DMS79 treated with DMSO at 0.1 percent for 48 hours (cell line): Measurements from ENCODE around the gene TPRX2.
"Not testable (repeated sequence)": the region's sequence is repeated elsewhere in the genome, so short reads cannot be mapped to it uniquely, and the experiment has no call there.

Experiments
- DNase-seq: peaks from one replicate; lab custom pipeline; 2025; lab: John Stamatoyannopoulos, UW

Gene TPRX2

DNA sequence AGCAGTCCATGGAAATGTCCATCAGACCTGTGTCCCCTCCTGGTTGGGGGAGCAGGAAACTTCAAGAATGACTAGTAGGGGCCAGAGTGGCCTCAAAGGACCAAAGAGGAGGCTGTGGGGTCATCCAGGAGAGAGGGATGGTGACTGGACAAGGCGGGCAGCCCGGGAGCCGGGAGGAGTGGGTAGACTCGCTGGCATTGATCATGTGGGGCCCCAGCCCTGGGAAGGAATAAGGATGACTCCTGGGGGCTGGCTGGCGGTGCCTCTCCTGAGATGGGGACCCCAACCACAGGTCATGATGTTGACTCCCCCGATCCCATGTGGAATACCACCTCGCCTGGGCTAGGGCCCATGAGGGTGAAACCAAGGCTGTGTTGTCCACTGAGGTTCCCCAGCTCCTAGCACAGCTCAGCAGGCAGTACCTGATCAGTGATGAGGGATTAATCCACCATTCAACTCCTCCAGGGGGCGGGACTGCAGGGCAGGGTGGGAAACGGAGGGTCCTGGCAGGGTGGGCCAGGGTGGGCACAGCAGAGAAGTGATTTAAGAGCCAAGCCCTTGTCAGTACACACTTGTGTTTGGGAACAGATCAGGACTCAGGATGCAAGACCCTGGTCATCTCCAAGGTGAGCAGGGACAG lies at the start of gene TPRX2:
TSS of gene TPRX2 (plus strand) at position 590 of the 640 bp plus-strand sequence. CDS start at position 602, 12 bp downstream.
- DNase-seq: not testable (repeated sequence)

- DNase-seq: peak; percentile 26
These were observed 45.6 kb upstream of the TPRX2 start for GRCh38 chr19:47813304-47813994.

DNA sequence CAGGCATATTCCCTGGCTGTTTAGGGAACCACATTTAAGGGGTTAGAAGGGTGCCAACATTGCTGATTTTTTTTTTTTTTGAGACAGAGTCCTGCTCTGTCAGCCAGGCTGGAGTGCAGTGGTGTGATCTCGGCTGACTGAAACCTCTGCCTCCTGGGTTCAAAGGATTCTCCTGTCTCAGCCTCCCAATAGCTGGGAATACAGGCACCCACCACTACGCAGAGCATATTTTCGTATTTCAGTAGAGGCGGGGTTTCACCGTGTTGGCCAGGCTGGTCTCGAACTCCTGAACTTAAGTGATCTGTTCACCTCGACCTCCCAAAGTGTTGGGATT lies 45.1 kb upstream of the TPRX2 start:
- DNase-seq: no peak

DNA sequence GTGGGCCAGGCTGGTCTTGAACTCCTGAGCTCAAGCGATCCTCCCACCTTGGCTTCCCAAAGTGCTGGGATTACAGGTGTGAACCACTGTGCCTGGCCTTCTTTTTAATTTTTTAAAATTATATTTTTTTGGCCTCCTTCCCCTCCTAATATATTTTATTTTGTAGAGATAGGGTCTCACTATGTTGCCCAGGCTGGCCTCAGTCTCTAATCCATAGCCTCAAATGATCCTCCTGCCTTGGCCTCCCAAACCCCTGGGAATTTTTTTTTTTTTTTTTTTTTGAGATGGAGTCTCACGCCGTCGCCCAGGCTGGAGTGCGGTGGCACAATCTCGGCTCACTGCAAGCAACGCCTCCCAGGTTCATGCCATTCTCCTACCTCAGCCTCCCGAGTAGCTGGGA lies 42.8 kb upstream of the TPRX2 start:
- not testable (repeated sequence) for DNase-seq

DNA sequence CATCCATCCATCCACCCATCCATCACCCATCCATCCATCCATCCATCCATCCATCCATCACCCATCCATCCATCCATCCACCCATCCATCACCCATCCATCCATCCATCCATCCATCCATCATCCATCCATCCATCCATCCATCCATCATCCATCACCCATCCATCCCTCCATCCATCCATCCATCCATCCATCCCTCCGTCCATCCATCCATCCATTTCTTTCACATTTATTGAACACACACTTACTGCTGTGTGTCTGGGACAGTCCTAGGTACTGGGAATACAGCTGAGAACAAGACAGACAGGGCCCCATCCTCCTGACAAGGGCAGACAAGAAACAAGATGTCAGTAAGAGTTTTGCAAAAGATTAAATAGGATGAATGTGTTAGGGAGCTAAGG lies 40.8 kb upstream of the TPRX2 start:
- not testable (repeated sequence) for DNase-seq

- no peak for DNase-seq
These were observed 39.2 kb upstream of the TPRX2 start for GRCh38 chr19:47819858-47820257.

- DNase-seq: no peak
These were observed 38.6 kb upstream of the TPRX2 start for GRCh38 chr19:47820410-47820809.

GRCh38 chr19:47821460-47822020 lies 37.5 kb upstream of the TPRX2 start, which contains the start of gene CRX:
TSS of gene CRX (plus strand) at chr19:47821937. CDS start at chr19:47834444, 12,507 bp downstream.
- DNase-seq: no peak

DNA sequence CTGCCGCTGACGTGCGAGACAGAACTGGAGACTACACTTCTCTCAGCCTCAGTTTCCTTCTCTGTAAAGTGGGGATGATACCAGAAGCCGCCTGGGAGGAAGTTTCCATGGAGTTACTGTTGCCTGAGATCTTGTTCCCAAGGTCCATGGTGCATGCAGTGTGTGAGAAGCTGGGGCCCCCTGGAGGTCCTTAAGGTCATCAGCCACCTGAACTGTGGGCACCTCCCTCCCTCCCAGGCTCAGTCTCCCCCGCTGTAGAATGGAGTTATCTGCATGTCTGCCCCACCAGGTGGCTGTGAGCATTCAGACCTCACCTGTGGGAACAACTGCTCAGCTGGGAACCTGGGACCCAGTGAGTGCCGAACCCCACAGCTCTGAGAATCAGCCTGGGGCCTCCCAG lies 34.6 kb upstream of the TPRX2 start:
- DNase-seq: no peak

DNA sequence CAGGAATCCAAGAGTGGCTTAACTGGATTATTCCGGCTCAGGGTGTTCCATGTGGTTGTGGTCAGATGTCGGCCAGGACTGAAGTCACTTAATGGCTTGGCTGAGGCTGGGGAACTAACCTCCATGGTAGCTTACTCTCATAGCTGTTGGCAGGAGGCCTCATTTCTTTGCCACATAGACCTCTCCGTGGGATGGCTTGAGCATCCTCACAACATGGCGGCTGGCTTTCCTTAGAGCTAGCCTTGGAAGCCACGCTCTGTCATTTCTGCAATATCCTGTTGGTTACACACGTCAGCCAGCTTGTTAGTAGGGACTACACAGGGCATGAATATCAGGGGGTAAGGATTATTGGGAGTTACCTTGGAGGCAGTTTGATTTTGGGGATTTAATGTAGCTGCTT lies 32.2 kb upstream of the TPRX2 start:
- no peak for DNase-seq

DNA sequence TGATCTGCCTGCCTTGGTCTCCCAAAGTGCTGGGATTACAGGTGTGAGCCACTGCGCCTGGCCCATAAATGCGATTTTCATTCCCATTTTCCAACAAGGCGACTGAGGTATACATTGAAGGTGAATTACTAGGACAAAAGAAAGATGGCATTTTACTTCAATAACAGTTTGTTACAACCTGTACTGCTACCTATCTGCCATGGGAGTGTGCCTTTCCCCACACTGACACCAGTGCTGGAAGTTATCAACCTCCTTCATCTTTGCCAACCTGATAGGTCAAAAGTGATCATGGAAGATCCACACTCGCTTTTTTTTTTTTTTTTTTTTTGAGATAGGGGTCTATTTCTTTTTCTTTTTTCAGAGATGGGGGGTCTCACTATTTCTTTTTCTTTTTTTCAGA lies 26.3 kb upstream of the TPRX2 start:
- DNase-seq: no peak

- no peak for DNase-seq
These were observed 23.0 kb upstream of the TPRX2 start for GRCh38 chr19:47836038-47836437.

- no peak for DNase-seq
These were observed 19.6 kb upstream of the TPRX2 start for GRCh38 chr19:47839411-47839810.

GRCh38 chr19:47839913-47840312 lies 19.1 kb upstream of the TPRX2 start:
- DNase-seq: no peak

- no peak for DNase-seq
These were observed 16.1 kb upstream of the TPRX2 start for GRCh38 chr19:47842941-47843340.

- no peak for DNase-seq
These were observed 10.6 kb upstream of the TPRX2 start for GRCh38 chr19:47848425-47848822.

DNA sequence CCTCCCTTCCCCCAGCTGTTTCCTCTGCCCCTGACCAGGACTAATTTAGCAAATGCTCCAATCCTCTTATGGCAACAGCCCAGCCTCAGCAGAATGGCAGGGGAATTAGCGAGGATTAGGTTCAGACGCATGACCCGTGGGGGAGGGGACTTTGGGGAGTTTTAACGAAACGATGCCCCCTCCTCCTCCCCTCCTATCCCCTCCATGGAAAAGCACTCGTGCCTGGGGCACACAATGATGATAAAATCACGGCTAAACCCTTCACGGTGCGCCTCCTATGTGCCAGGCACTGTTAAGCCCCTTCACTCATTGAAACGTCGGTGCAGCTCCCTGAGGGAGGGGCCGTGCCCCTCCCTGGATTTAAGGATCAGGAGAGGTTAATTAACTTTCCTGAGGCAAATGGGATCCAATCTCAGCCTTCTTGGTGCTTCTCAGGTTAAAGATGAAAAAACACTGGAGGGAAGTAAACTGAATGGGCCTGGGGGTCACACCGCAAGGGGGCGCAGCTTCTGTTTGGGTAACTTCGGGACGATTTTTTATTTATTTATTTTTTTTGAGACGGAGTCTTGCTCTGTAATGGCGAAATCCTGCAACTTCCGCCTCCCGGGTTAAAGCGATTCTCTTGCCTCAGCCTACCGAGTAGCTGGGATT lies 10.1 kb upstream of the TPRX2 start:
- DNase-seq: no peak

- no peak for DNase-seq
These were observed 6.0 kb upstream of the TPRX2 start for GRCh38 chr19:47853003-47853402.

GRCh38 chr19:47854459-47854858 lies 4.6 kb upstream of the TPRX2 start:
- no peak for DNase-seq

GRCh38 chr19:47858231-47858630 lies 804 bp upstream of the TPRX2 start:
- DNase-seq: not testable (repeated sequence)

GRCh38 chr19:47859838-47860237 lies 803 bp downstream of the TPRX2 start:
- not testable (repeated sequence) for DNase-seq

DNA sequence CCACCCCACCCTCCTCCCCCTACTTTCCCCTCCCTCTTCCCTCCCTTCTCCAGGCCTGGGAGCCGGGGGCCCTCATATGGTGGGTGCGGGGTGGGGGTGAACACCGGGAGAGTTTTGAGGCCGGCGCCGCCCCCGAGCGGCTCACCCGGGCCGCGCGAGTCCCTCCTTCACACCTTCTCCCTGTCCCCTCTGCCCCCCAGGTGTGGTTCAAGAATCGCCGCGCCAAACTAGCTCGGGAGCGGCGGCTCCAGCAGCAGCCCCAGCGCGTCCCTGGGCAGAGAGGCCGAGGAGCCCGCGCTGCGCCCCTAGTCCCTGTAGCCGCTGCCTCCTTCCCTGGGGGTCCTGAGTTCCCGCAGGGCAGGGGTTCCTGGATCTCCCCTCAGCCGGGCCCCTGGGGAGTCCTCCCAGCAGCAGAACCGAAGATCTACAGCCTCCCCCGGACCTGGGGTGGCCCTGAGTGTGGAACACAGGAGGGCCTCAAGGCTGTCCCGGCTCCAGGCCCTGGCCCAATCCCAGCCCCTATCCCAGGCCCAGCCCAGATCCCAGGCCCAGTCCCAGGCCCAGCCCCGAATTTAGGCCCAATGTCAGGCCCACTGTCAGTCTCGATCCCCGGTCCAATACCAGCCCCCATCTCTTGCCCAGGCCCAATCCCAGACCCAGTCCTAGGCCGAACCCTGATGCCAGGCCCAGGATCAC lies 1.7 kb downstream of the TPRX2 start:
- no peak for DNase-seq
